ENCODE measurements around the gene MCU.

- no peak for TF ChIP-seq CTCF (IDR thresholded peaks at IDR 0.05)
- no peak for TF ChIP-seq EP300 (IDR thresholded peaks at IDR 0.05)
- TF ChIP-seq POLR2A (IDR thresholded peaks at IDR 0.05), result no peak
- no peak for TF ChIP-seq POLR2AphosphoS5 (IDR thresholded peaks at IDR 0.05)
Measured at GRCh38 chr10:72904806-72905205, 212.9 kb downstream of the MCU start.

Data from stomach (tissue), 4 donors.